ENCODE measurements around the gene RPL26.
"Not testable (repeated sequence)": the region's sequence is repeated elsewhere in the genome, so short reads cannot be mapped to it uniquely, and the experiment has no call there.

The RPL26 gene

GRCh38 chr17:8360260-8360659, 22.7 kb downstream of the RPL26 start:
- no peaks in the 10 kb centered on the region for H3K9me3 ChIP-seq (ENCODE audit: severe bottlenecking)
- DNase-seq, result no peak
- no peaks in the 10 kb centered on the region for H3K27me3 ChIP-seq (ENCODE audit: insufficient read depth, low read depth, severe bottlenecking)
- no peaks in the 10 kb centered on the region; the same call in none of the 2 replicates for H3K36me3 ChIP-seq
- H3K4me3 ChIP-seq (ENCODE audit: low read depth, low read length), result no peak overlapping the region
- no peak overlapping the region for H3K27ac ChIP-seq
- TF ChIP-seq CTCF (IDR thresholded peaks at IDR 0.05; ENCODE audit: low read depth, low read length), result no peak

- Histone ChIP-seq H3K9me3 (ENCODE audit: severe bottlenecking) (no peaks in the 10 kb centered on the region), H3K27ac (no peak overlapping the region), H3K4me3 (ENCODE audit: low read depth, low read length) (no peak overlapping the region), H3K27me3 (ENCODE audit: insufficient read depth, low read depth, severe bottlenecking) (no peaks in the 10 kb centered on the region), H3K36me3 (no peaks in the 10 kb centered on the region)
- TF ChIP-seq CTCF (IDR thresholded peaks at IDR 0.05; ENCODE audit: low read depth, low read length), result no peak
- DNase-seq, result no peak
Measured at GRCh38 chr17:8359769-8360168, 23.2 kb downstream of the RPL26 start.

DNA sequence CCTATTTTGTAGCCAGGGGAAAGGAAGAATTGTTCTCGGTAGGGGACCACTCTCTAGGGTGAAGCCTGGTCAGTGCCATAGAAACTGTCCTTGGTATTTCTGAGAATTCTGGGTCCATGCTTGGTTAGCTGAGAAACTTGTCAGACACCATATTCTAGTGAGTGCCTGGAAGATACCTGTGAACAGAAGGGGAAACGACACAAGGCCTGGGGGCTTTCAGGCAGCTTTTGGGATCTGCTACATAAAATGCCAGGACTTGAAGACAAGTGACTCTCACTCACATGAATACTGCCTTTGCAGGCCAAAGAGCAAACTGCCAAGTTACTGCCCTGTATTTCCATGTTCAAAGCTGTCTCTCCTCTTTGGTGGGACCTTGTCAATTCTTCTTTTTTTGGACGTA, 25.1 kb downstream of the RPL26 start:
- no peak for TF ChIP-seq CTCF (IDR thresholded peaks at IDR 0.05; ENCODE audit: low read depth, low read length)

DNA sequence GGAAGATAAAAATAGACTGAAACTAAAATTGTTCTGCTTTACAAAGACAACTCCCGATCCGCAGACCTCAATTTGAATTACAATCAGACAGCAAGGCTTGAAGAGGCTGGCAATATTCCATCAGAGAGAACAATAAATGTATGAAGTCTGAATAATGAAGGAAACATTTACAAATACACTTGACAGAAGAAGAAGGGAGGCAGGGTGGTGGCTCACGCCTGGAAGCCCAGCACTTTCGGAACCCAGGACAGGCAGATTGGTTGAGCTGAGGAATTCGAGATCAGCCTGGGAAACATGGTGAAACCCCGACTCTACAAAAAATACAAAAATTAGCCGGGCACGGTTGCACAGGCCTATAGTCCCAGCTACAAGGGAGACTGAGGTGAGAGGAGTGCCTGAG, 28.8 kb downstream of the RPL26 start:
- H3K27me3 ChIP-seq (ENCODE audit: insufficient read depth, low read depth, severe bottlenecking), result no peaks in the 10 kb centered on the region
- no peak for TF ChIP-seq CTCF (IDR thresholded peaks at IDR 0.05; ENCODE audit: low read depth, low read length)
- no peak overlapping the region for H3K4me3 ChIP-seq (ENCODE audit: low read depth, low read length)
- no peaks in the 10 kb centered on the region for H3K9me3 ChIP-seq (ENCODE audit: severe bottlenecking)
- no peak overlapping the region for H3K27ac ChIP-seq
- no peak for DNase-seq
- H3K36me3 ChIP-seq, result no peaks in the 10 kb centered on the region

More for the DNA sequence above, 25.1 kb downstream of the RPL26 start:
- no peak for DNase-seq
- Histone ChIP-seq H3K27ac (no peak overlapping the region), H3K27me3 (ENCODE audit: insufficient read depth, low read depth, severe bottlenecking) (no peaks in the 10 kb centered on the region), H3K9me3 (ENCODE audit: severe bottlenecking) (no peaks in the 10 kb centered on the region), H3K36me3 (no peaks in the 10 kb centered on the region), H3K4me3 (ENCODE audit: low read depth, low read length) (no peak overlapping the region)

GRCh38 chr17:8353736-8354135, 29.3 kb downstream of the RPL26 start:
- Histone ChIP-seq H3K27me3 (ENCODE audit: insufficient read depth, low read depth, severe bottlenecking) (no peaks in the 10 kb centered on the region), H3K4me3 (ENCODE audit: low read depth, low read length) (no peak overlapping the region), H3K36me3 (no peaks in the 10 kb centered on the region), H3K9me3 (ENCODE audit: severe bottlenecking) (no peaks in the 10 kb centered on the region), H3K27ac (no peak overlapping the region)
- TF ChIP-seq CTCF (IDR thresholded peaks at IDR 0.05; ENCODE audit: low read depth, low read length), result no peak
- DNase-seq, result no peak

- Histone ChIP-seq H3K27me3 (ENCODE audit: insufficient read depth, low read depth, severe bottlenecking) (no peaks in the 10 kb centered on the region), H3K9me3 (ENCODE audit: severe bottlenecking) (no peaks in the 10 kb centered on the region), H3K4me3 (ENCODE audit: low read depth, low read length) (no peak overlapping the region), H3K36me3 (no peaks in the 10 kb centered on the region), H3K27ac (no peak overlapping the region)
- no peak for DNase-seq
- TF ChIP-seq CTCF (IDR thresholded peaks at IDR 0.05; ENCODE audit: low read depth, low read length), result no peak
Measured at GRCh38 chr17:8350339-8350738, 32.7 kb downstream of the RPL26 start.

- not testable (repeated sequence) for H3K9me3 ChIP-seq (ENCODE audit: severe bottlenecking)
Measured at GRCh38 chr17:8347001-8347400, 36.0 kb downstream of the RPL26 start.

More at GRCh38 chr17:8347001-8347400, 36.0 kb downstream of the RPL26 start:
- H3K4me3 ChIP-seq (ENCODE audit: low read depth, low read length); H3K27ac ChIP-seq; H3K36me3 ChIP-seq; H3K27me3 ChIP-seq (ENCODE audit: insufficient read depth, low read depth, severe bottlenecking); DNase-seq: not testable (repeated sequence)
